Fibroblast of lung (primary cell): Measurements from ENCODE around the gene NUP62CL. TPM values are rescaled to one million over a fixed set of nuclear protein-coding genes. Genes with fewer than 3 reads are reported as not detected.

Experiments
- DNase-seq, 2 donors: peaks; one replicate each; pipeline versions ENCODE4 v3.0.0 to v3.0.0-alpha.2; 2010; ENCODE audit warnings: low read depth in 2 of 2
- H2AFZ ChIP-seq: 2 replicates; pipeline ENCODE4 v1.5.1; 2012; ENCODE audit warnings: low read length, control low read depth, inconsistent platforms
- H3K27ac ChIP-seq: 2 replicates; pipeline ENCODE4 v1.5.1; 2011; ENCODE audit warnings: low read length, control low read depth; ENCODE audit not compliant: insufficient read depth
- H3K27me3 ChIP-seq: 2 replicates; pipeline ENCODE4 v1.5.1; 2011; ENCODE audit warnings: mild to moderate bottlenecking, low read length; ENCODE audit not compliant: control insufficient read depth, insufficient read depth
- H3K36me3 ChIP-seq: 2 replicates; pipeline ENCODE4 v1.5.1; 2011; ENCODE audit warnings: low read length; ENCODE audit not compliant: control insufficient read depth, insufficient read depth
- H3K4me1 ChIP-seq: 2 replicates; pipeline ENCODE4 v1.5.1; 2011; ENCODE audit warnings: low read length; ENCODE audit not compliant: control insufficient read depth, insufficient read depth; ENCODE audit errors: extremely low read depth
- H3K4me2 ChIP-seq: 2 replicates; pipeline ENCODE4 v1.5.1; 2011; ENCODE audit warnings: low read length, control low read depth; ENCODE audit not compliant: insufficient read depth; ENCODE audit errors: extremely low read depth
- H3K4me3 ChIP-seq, 4 experiments: fragments of 200-600 bp in 1 of 4; sonication (generic) in 1 of 4; replicated peaks in 1 of 4; 2 replicates each; pipeline ENCODE4 v1.5.1; 2011 to 2016; ENCODE audit warnings: low read length in 4 of 4, low read depth in 3 of 4, mild to moderate bottlenecking in 3 of 4, control low read depth in 2 of 4, inconsistent platforms in 1 of 4, mixed read lengths in 1 of 4; ENCODE audit not compliant: insufficient read depth in 1 of 4; ENCODE audit errors: control extremely low read depth in 1 of 4
- H3K79me2 ChIP-seq: 2 replicates; pipeline ENCODE4 v1.5.1; 2012; ENCODE audit warnings: mild to moderate bottlenecking, low read length, inconsistent platforms; ENCODE audit not compliant: control insufficient read depth, insufficient read depth
- H3K9ac ChIP-seq: 2 replicates; pipeline ENCODE4 v1.5.1; 2011; ENCODE audit warnings: mild to moderate bottlenecking, low read length, control low read depth; ENCODE audit not compliant: insufficient read depth
- H3K9me3 ChIP-seq: 2 replicates; pipeline ENCODE4 v1.5.1; 2012; ENCODE audit warnings: low read depth, low read length; ENCODE audit not compliant: control insufficient read depth, insufficient read depth
- H4K20me1 ChIP-seq: 2 replicates; pipeline ENCODE4 v1.5.1; 2011; ENCODE audit warnings: low read length; ENCODE audit not compliant: control insufficient read depth, insufficient read depth; ENCODE audit errors: extremely low read depth
- CTCF ChIP-seq, 2 donors: IDR thresholded peaks in 1 of 2; conservative IDR thresholded peaks in 1 of 2; 1 replicate in 1 of 2; 2 replicates in 1 of 2; pipeline ENCODE4 v1.5.1; 2011 to 2012; ENCODE audit warnings: low read length in 2 of 2, control low read depth in 1 of 2, inconsistent platforms in 1 of 2, low read depth in 1 of 2, mild to moderate bottlenecking in 1 of 2
- EZH2 ChIP-seq: IDR thresholded peaks from 2 replicates; pipeline ENCODE4 v1.5.1; 2012; ENCODE audit warnings: low read length, control low read depth, mild to moderate bottlenecking; ENCODE audit errors: missing control alignments
- polyA plus RNA-seq, 2 donors: library from polyadenylated mRNA; depleted of rRNA in 1 of 2; stranded (reverse) in 1 of 2; unstranded in 1 of 2; fragments of >200 nt; gene quantifications; 2 replicates each; pipeline ENCODE4 v1.2.1, GENCODE V29; 2011 to 2012; ENCODE audit warnings: missing spikeins in 1 of 2
- total RNA-seq: library from RNA; depleted of rRNA; stranded (reverse); fragments of >200 nt; gene quantifications from 2 replicates; pipeline ENCODE4 v1.2.1, GENCODE V29; 2014

Gene NUP62CL
- total and polyA plus RNA-seq, 2 donors (not counting 1 experiment from before 2014, with no cell fraction given): under 0.01 TPM; not detected in 1

GRCh38 chrX:107207089-107207488, 856 bp upstream of the NUP62CL start:
- no peaks in the 10 kb centered on the region for H3K27me3 ChIP-seq
- TF ChIP-seq CTCF (conservative IDR thresholded peaks at IDR 0.05 in 1 of 2, IDR thresholded peaks at IDR 0.05 in 1 of 2; ENCODE audit: low read depth in 1 of 2, low read length in 2 of 2) (no peak), EZH2 (no peak)

DNA sequence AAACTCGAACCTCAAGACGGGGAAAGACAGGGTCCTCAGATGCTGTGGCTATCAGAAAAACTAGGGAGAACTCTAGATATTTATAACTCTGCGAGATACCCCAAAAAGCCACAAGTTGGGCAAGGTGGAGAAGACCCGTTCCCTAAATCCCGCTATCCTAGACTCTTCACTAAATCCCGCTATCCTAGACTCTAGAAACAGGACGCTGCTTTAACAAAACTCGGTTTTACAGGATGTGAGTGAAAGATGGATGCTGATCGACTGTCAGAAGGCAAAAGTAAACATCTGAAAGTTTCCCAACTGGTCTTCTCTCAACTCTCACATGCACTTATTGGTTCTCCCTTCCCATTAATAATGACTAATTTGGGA, 448 bp upstream of the NUP62CL start:
- H3K9ac ChIP-seq: no peak overlapping the region
- no peak overlapping the region for H3K27ac ChIP-seq
- H3K4me1 ChIP-seq: no peaks in the 10 kb centered on the region
- no peaks in the 10 kb centered on the region for H4K20me1 ChIP-seq
- no peaks in the 10 kb centered on the region for H3K27me3 ChIP-seq
- DNase-seq: no peak
- H3K4me2 ChIP-seq: no peak overlapping the region
- H3K4me3 ChIP-seq: peak overlapping the region in 1 of 4 experiments; percentile 45
- TF ChIP-seq EZH2 (no peak), CTCF (conservative IDR thresholded peaks at IDR 0.05 in 1 of 2, IDR thresholded peaks at IDR 0.05 in 1 of 2; ENCODE audit: low read depth in 1 of 2, low read length in 2 of 2) (no peak)
- H3K36me3 ChIP-seq: no peaks in the 10 kb centered on the region
- no peak overlapping the region for H2AFZ ChIP-seq
- H3K9me3 ChIP-seq: no peaks in the 10 kb centered on the region
- no peaks in the 10 kb centered on the region for H3K79me2 ChIP-seq

More at GRCh38 chrX:107207089-107207488, 856 bp upstream of the NUP62CL start:
- H3K4me3 ChIP-seq: no peak overlapping the region
- no peak for DNase-seq
- no peaks in the 10 kb centered on the region for H3K9me3 ChIP-seq
- H3K27ac ChIP-seq: no peak overlapping the region
- no peaks in the 10 kb centered on the region for H3K36me3 ChIP-seq
- no peaks in the 10 kb centered on the region for H4K20me1 ChIP-seq
- H2AFZ ChIP-seq: no peak overlapping the region
- H3K79me2 ChIP-seq: no peaks in the 10 kb centered on the region
- no peaks in the 10 kb centered on the region for H3K4me1 ChIP-seq
- no peak overlapping the region for H3K9ac ChIP-seq
- no peak overlapping the region for H3K4me2 ChIP-seq

GRCh38 chrX:107204068-107204605, 2.1 kb downstream of the NUP62CL start:
- H3K27me3 ChIP-seq: no peaks in the 10 kb centered on the region
- DNase-seq: no peak
- H2AFZ ChIP-seq: no peak overlapping the region
- H3K79me2 ChIP-seq: no peaks in the 10 kb centered on the region
- no peaks in the 10 kb centered on the region for H3K9me3 ChIP-seq
- H3K4me1 ChIP-seq: no peaks in the 10 kb centered on the region
- no peaks in the 10 kb centered on the region for H3K36me3 ChIP-seq
- H3K4me3 ChIP-seq: no peak overlapping the region
- no peak overlapping the region for H3K27ac ChIP-seq
- no peak for TF ChIP-seq EZH2
- no peak for TF ChIP-seq CTCF (conservative IDR thresholded peaks at IDR 0.05 in 1 of 2, IDR thresholded peaks at IDR 0.05 in 1 of 2; ENCODE audit: low read depth in 1 of 2, low read length in 2 of 2)
- no peak overlapping the region for H3K9ac ChIP-seq
- no peaks in the 10 kb centered on the region for H4K20me1 ChIP-seq
- no peak overlapping the region for H3K4me2 ChIP-seq
